HG03378 (cell line): ENCODE data around the gene SLC39A9.

ENCODE experiments used
- ATAC-seq: cut with Tn5 transposase; IDR thresholded peaks from one replicate; pipeline ENCODE4 v1.9.1; 2021; ENCODE audit warnings: mild to moderate bottlenecking, moderate library complexity; ENCODE audit not compliant: unreplicated experiment

SLC39A9 gene

DNA sequence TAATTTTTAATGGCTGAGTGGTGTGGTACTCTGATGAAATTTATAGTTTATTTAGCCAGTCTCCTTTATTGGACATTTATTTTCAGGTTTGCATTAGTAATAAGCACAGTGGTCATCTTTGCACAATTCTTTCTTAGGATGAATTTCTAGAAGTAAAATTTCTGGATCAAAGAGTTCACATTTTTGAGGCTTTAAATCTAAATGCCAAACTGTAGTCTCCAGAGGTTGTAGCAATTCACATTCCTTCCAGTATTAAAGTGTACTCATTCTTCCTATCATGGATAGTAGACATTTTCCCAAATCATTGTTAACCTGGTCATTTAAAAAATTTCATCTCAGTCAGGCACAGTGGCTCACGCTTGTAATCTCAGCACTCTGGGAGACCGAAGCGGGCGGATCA is 24.8 kb downstream of the SLC39A9 start:
- no peak for ATAC-seq

- no peak for ATAC-seq
Observed at GRCh38 chr14:69424149-69424923, 25.8 kb downstream of the SLC39A9 start.

- ATAC-seq, result no peak
Observed at GRCh38 chr14:69427596-69427995, 29.1 kb downstream of the SLC39A9 start.

DNA sequence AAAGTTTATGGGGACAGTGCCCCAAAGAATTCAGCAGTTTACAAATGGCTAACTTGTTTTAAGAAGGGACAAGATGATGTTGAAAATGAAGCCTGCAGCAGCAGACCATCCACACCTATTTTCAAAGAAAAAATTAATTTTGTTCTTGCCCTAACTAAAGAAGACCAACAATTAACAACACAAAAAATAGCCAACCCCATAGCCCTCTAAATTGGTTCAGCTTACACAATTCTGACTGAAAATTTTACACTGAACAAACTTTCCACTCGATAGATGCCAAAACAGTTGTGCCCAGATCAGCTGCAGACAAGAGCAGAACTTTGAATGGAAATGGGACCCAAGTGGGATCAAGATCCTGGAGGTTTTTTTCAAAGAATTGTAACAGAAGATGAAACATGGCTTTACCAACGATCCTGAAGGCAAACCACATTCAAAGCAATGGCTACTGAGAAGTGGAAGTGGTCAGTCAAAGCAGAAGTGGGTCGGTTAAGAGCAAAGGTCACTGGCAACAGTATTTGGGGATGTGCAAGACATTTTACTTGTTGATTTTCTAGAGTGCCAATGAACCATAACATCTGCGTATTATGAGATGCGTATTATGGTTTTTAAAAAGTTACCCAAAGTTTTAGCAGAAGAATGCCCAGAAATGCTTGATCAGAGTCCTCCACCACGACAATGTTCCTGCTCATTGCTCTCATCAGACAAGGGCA is 30.0 kb downstream of the SLC39A9 start:
- no peak for ATAC-seq

DNA sequence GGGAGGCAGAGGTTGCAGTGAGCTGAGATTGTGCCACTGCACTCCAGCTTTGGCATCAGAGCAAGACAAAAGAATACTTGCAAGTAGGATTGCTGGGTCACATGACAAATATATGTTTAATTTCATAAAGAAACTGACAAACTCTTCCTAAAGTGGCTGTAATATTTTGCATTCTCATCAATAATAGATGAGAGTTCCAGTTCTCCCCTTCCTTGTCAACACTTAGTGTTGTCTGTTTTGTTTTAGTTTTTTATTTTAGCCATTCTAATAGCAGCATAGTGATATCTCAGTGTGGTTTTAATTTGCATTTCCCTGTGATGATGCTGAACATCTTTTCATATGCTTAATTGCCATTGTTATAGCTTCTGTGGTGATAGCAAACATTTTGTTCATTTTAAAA is 31.2 kb downstream of the SLC39A9 start:
- ATAC-seq, result no peak

DNA sequence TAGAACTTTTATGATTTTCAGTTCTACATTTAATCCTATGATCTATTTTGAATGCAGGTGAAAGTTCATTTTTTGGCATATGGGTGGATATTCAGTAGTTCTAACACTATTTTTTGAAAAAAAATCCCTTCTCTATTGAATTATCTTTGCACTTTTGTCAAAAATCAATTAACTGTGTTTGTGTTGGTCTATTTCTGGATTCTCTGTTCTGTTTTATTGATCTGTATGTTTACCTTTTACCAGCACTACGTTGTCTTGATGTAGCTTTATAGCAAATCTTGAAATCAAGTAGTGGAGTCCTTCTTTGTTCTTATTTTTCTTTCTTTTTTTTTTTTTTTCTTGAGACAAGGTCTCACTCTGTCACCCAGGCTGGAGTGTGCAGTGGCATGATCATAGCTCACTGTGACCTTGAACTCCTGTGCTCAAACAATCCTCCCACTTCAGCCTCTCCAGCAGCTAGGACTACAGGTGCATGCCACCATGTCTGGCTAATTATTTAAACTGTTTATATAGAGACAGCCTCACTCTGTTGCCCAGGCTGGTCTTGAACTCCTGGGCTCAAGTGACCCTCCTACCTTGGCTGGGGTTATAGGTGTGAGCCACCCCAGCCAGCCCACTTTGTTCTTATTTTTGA is 31.9 kb downstream of the SLC39A9 start:
- no peak for ATAC-seq

DNA sequence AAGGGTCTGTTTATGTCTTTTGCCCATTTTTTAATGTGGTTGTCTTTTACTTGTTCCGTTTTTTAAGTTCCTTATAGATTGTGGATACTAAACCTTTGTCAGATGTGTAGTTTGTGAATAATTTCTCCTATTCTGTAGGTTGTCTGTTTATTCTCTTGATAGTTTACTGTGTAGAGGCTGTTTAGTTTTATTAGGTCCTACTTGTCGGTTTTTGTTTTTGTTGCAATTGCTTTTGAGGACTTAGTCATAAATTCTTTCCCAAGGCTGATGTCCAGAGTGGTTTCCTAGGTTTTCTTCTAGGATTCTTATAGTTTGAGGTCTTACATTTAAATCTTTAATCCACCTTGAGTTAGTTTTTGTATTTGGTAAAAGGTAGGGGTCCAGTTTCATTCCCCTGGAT is 33.9 kb downstream of the SLC39A9 start:
- no peak for ATAC-seq

- ATAC-seq, result no peak
Observed at GRCh38 chr14:69439521-69440270, 41.2 kb downstream of the SLC39A9 start.

GRCh38 chr14:69441948-69442347 is 43.5 kb downstream of the SLC39A9 start:
- ATAC-seq, result no peak

GRCh38 chr14:69443296-69443805 is 44.9 kb downstream of the SLC39A9 start:
- no peak for ATAC-seq

DNA sequence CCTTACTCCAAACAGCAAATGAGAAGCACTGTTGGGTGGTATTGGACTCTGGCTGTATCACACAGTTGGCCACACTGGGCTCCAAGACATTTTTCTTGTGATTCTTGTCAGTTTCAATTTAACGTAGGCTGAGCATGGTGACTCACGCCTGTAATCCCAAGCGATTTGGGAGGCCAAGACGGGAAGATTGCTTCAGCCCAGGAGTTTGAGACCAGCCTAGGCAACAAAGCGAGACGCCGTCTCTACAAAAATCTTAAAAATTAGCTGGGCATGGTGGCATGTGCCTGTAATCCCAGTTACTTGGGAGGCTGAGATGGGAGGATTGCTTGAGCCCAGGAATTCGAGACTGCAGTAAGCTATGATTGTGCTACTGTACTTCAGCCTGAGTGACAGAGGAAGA is 50.7 kb downstream of the SLC39A9 start:
- ATAC-seq, result no peak

- ATAC-seq, result no peak
Observed at GRCh38 chr14:69451941-69452340, 53.4 kb downstream of the SLC39A9 start.

DNA sequence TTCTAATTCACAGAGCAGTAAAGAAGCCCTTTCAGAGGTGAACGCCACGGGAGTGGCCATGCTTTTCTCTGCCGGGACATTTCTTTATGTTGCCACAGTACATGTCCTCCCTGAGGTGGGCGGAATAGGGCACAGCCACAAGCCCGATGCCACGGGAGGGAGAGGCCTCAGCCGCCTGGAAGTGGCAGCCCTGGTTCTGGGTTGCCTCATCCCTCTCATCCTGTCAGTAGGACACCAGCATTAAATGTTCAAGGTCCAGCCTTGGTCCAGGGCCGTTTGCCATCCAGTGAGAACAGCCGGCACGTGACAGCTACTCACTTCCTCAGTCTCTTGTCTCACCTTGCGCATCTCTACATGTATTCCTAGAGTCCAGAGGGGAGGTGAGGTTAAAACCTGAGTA is 59.9 kb downstream of the SLC39A9 start:
- no peak for ATAC-seq

DNA sequence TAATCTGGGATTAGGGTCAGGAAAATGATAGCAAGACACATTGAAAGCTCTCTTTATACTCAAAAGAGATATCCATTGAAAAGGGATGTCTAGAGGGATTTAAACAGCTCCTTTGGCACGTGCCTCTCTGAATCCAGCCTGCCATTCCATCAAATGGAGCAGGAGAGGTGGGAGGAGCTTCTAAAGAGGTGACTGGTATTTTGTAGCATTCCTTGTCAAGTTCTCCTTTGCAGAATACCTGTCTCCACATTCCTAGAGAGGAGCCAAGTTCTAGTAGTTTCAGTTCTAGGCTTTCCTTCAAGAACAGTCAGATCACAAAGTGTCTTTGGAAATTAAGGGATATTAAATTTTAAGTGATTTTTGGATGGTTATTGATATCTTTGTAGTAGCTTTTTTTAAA is 60.6 kb downstream of the SLC39A9 start:
- no peak for ATAC-seq

DNA sequence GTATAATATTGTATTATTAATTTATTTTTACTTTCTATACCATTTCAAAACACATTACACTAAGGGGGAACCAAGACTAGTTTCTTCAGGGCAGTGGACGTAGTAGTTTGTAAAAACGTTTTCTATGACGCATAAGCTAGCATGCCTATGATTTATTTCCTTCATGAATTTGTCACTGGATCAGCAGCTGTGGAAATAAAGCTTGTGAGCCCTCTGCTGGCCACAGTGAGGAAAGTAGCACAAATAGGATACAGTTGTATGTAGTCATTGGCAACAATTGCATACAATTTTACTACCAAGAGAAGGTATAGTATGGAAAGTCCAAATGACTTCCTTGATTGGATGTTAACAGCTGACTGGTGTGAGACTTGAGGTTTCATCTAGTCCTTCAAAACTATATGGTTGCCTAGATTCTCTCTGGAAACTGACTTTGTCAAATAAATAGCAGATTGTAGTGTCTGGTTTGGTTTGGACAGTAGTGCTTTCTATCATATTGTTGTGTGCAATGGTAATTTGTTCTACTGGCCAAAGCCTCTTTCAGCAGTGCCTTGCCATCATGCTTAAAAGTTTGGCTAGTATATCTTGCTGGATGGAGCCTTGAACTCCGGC is 61.7 kb downstream of the SLC39A9 start:
- ATAC-seq, result no peak

DNA sequence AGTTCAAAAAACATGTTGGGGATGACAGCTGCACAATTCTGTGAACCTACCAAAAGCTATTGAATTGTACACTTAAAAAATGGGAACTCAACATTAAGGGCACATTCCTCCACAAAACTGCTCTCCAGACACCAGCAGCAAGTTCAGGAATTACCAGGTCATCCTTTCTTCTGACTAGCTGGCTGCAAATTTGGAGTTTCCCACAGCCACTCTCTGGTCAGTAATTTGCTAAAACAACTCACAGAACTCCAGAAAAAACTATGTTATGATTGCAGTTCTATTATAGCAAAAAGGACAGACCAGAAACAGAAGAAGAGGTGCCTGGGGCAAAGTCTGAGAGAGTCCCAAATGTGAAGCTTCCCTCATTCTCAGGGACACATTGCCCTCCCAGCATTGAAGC is 65.9 kb downstream of the SLC39A9 start:
- no peak for ATAC-seq

DNA sequence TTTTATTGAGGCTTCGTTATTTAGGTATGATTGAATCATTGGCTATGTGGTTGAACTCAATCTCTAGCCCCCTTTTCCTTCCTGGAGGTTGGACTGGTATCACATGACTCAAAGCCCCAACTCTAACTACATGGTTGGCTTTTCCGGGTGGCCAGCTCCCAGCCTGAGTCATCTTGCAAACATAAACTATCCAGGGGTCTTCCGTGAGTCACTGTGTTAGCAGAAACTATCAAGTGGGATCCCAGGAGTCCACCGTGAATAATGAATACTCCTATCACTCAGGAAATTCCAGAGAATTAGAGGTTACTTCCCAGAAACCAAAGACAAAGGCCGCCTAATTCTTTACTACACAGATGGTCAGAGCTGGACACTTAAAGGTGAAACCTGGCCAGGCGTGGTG is 66.3 kb downstream of the SLC39A9 start:
- ATAC-seq, result no peak

DNA sequence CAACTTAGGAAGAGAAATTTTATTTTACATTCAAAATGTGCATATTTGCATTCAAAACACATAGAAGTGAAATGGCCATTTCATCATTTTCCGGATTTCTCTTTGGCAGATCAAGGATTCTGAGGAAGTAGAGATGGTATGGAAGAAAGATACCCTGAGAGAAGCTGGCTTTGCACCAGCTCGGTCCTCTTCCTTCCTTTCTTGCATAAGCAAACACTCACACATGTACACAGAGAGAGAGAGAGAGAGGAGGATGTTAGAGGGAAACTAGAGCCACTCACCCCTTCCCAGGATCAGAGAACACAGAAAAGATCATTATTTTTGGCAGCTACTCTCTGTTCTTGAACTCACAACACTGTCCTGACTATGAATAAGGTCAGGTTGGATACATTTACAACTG is 70.5 kb downstream of the SLC39A9 start:
- ATAC-seq, result no peak

GRCh38 chr14:69471436-69471835 is 72.9 kb downstream of the SLC39A9 start:
- no peak for ATAC-seq

- no peak for ATAC-seq
Observed at GRCh38 chr14:69471916-69472315, 73.4 kb downstream of the SLC39A9 start.

DNA sequence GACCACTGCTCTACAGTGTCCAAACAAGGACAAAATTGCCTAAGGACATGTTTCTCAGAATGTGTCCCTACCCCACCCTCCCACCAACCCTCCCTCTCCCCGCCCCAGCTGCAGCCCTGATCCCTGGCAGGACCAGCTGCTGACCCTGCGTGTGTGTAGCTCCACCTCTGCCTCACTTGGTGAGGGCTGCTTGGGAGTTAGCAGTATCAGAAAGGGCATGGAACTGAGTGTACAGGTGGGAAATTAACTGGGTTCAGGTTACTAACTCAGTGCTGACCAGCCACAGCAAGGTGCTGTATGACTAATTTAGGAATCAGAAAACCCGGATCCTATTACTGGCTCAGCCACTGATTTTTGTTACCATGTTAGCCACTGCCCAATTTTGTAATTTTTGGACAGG is 74.8 kb downstream of the SLC39A9 start:
- no peak for ATAC-seq
